Measurements from ENCODE around the gene RASGRF2.

The RASGRF2 gene

DNA sequence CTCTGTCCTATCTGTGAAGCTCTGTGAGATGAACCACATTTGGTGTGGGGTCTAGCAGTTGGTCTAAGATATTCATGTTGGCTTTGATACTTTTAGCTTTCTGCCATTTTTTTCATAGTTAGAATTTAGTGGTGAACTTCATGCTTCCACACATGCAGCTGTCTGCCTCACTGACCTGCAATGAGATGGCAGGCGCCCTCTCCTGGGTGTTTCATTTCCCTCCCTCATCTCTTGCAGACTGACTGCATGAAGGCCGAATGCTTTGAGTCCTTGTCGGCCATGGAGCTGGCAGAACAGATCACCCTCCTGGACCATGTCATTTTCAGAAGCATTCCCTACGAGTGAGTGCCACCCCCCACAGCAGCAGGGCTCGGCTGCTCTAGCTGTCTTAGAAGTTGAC, 246.8 kb downstream of the RASGRF2 start:
- no peak for DNase-seq (ENCODE audit: low read depth)

- no peak for DNase-seq (ENCODE audit: low read depth)
These were observed 248.7 kb downstream of the RASGRF2 start for GRCh38 chr5:81208904-81209303.

DNA sequence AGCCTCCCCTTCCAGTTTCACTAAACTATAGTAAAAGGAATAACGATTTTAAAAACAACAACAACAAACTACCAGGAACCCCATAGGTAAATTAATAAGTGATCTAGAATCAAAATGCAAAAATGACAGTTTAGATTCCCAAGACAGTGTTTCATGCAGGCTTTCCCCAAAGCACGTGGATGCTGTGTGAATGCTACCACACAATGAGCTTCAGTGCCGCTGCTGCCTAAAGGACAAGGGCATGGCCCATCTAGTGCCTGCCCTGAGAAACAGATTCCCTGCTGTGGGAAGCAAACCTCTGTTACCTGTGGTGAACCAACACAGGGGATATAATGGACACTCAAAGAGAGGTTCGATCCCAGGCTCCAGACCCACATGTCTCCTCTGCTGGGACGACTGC, 249.2 kb downstream of the RASGRF2 start:
- no peak for DNase-seq (ENCODE audit: low read depth)

- DNase-seq (ENCODE audit: low read depth) = no peak
These were observed 249.8 kb downstream of the RASGRF2 start for GRCh38 chr5:81209869-81210493.

- DNase-seq (ENCODE audit: low read depth) = no peak
These were observed 252.1 kb downstream of the RASGRF2 start for GRCh38 chr5:81212211-81212751.

- no peak for DNase-seq (ENCODE audit: low read depth)
These were observed 252.9 kb downstream of the RASGRF2 start for GRCh38 chr5:81213070-81213469.

- no peak for DNase-seq (ENCODE audit: low read depth)
These were observed 254.7 kb downstream of the RASGRF2 start for GRCh38 chr5:81214848-81215247.

DNA sequence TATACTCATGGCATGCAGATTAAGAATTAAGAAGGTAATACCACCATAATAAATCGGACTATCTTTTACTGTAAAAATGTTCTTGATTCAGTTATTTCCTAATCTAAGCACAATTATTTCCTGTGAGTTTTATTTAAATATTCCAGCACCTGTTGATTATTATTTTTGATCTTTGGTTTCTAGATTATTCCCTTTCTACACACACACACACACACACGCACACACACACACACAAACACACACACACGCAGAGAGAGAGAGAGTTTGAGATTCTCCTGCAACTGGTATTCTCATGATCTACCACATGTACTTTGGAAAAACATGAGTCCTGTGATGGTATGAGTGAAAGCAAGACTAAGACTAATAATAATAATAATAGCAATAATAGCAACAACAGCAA, 256.0 kb downstream of the RASGRF2 start:
- no peak for DNase-seq (ENCODE audit: low read depth)

DNA sequence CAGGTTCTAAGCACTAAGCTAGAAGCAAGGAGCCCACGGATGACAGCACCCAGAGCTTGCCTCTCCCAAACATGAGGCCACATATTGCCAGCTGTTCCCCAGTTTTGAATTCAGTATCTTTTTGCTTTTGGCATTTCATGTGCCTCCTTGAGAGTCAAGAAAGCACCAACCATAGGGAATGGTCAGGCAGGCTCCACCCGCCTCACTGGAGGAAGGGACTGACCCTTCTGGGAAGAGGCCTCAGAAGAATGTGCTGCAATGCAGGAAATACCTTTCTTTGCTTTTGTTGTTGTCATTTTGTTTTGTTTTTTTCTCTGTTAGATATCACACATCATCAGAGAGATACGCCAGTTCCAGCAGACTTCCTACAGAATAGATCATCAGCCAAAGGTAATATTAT, 259.2 kb downstream of the RASGRF2 start:
- no peak for DNase-seq (ENCODE audit: low read depth)

GRCh38 chr5:81222285-81222684, 262.1 kb downstream of the RASGRF2 start:
- no peak for DNase-seq (ENCODE audit: low read depth)

DNA sequence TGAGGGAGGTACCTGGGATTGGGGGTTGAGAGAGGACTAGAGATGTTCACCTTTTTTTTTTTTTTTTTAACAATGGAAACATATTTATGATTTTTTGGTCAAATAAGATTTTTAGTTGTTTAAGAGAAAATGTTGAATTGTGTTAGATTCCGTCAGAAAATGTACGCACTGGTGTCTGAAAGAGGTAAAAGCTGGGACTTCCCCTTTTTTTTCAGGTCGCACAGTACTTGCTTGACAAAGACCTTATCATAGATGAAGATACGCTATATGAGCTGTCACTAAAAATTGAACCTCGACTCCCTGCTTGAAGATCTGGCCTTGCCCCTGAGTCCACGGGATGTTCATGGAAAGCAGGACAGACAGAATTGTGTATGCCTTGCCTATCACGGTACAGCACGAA, 265.3 kb downstream of the RASGRF2 start:
- DNase-seq (ENCODE audit: low read depth) = no peak

- DNase-seq (ENCODE audit: low read depth) = no peak
These were observed 266.1 kb downstream of the RASGRF2 start for GRCh38 chr5:81226286-81226685.

GRCh38 chr5:81226949-81227348, 266.8 kb downstream of the RASGRF2 start:
- no peak for DNase-seq (ENCODE audit: low read depth)

DNA sequence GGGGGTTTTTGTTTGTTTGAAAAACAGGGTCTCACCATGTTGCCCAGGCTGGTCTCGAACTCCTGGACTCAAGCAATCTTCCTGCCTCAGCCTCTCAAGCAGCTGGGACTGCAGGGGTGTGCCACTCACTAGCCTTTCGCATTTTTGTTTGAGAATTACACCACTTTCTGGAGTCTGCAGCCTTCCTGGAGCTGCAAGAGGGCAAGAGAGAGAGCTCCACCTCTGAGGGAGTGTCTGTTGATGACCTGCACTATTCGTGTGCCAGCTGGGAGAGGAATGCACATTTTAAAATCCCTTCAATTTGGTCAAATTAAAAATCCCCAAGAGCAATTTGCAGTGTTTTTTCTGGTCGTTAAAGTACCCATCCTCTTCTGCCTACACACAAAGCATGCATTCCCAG, 267.9 kb downstream of the RASGRF2 start:
- DNase-seq (ENCODE audit: low read depth) = no peak

GRCh38 chr5:81230416-81230815, 270.3 kb downstream of the RASGRF2 start:
- DNase-seq (ENCODE audit: low read depth) = no peak

DNA sequence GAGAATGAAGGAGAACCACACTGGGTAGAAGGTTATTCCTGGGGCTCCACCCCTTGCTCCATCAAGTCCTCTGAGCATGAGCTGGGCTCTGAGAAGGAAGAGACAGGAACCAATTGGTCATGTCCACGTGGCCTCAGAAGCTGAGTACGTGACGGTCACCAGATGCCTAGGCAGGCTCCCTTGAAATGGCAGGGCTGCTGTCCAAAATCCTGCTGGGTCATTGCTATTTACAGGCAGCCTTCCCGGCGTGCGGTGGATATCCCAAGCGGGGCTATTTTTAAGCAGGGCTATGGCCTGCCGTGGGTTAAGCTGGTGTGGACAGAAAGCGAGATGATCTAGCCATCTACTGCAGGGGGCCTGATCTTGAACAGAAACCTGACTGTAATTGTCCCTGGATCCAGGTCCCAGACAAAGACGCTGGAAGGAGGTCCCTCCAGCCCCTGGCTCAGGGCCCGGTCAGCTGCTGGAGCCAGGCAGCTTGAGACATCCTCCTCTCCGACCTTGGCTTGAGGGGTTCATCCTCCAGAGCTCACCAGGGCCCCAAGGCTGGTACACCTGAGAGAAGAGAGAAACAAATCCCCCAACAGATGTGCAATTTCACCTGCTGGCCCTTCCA, 272.4 kb downstream of the RASGRF2 start:
- DNase-seq (ENCODE audit: low read depth) = no peak

DNA sequence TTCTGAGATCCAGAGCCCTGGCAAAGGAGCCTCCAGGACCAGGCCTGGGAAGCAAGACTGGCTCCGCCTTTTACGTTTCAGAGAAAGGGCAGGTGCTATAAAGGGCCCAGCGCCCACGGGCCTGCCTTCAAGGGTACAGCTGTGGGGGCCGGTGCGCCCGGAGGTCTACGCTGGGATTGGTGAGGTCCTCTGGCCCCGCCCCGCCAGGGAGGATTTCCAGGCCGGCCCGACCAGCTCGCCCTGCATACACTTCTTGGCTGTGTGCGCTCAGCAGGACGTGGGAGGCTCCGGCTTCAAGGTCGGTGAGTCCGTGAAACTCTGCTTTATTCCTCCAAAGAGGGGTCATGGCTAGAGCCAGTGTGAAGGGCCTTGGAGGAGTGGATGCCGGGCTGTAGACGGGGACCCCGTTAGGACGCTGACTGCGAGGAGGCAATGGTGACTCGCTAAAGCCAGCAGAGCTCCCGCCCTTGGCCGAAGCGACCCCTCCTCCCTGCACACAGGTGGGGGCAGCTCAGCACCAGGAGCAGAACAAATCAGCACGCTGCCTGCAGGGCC, 273.0 kb downstream of the RASGRF2 start, which contains the start of gene CKMT2:
Gene CKMT2, plus strand, starts transcription at position 243 of the 555 bp plus-strand sequence. CDS start 17,811 bp downstream, outside the sequence.
- DNase-seq (ENCODE audit: low read depth) = no peak

GRCh38 chr5:81234299-81234698, 274.1 kb downstream of the RASGRF2 start:
- no peak for DNase-seq (ENCODE audit: low read depth)

DNA sequence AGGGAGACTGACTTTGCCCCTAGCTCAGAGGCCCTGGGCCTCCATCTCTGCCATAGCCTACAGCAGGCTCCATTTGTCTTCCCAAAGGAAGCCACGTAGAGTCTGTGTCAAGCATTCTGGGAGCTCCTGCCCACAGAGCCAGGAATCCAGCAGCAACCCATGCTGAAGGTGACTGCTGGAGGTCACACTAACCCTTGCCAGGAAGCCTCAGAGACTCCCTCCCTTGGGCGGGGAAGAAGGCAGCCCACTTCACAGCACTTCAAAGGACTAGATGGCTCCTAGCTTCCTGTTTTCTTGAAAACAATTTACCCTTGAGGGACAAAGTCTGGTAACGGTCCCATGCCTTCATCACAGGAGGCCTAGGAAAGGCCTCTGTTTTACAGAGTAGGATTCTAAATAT, 274.6 kb downstream of the RASGRF2 start:
- DNase-seq (ENCODE audit: low read depth) = no peak

DNA sequence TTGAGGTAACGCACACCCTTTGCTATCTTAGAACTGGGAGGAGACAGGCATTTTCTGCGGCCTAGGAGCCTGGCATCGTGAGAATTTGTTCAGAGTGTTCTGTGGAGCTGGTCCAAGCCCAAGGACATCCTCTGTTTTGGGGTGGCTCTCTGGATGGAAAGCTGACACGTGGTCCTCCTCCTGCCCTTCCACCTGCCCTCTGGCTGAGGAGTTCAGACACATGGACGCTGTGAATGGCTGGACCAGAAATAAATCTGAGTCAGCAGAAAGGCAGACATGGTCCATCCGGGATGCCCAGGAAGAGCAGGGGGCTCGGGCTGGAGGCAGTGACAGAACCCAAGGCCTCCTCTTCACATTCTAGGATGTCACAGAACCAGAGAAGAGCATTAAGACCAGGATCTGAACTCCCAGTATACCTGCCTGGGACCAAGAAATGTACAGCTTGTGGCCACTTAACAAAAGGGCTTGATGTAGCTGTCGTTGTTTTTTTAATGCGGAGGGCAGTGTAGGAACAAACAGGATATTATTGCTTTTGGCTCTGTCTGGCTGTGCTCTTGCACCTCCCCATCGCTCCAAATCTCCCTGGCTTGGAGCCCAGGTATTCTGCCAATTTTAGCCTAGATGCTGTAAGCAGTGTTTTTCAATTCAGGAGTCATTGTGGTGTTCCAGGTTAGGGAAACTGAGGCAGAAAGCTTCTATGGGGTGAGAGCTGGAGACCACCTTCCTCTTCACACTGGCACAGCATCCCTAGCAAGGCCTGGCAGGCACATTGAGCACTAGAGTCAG, 275.3 kb downstream of the RASGRF2 start:
- no peak for DNase-seq (ENCODE audit: low read depth)

- DNase-seq (ENCODE audit: low read depth) = no peak
These were observed 278.3 kb downstream of the RASGRF2 start for GRCh38 chr5:81238460-81238859.

DNA sequence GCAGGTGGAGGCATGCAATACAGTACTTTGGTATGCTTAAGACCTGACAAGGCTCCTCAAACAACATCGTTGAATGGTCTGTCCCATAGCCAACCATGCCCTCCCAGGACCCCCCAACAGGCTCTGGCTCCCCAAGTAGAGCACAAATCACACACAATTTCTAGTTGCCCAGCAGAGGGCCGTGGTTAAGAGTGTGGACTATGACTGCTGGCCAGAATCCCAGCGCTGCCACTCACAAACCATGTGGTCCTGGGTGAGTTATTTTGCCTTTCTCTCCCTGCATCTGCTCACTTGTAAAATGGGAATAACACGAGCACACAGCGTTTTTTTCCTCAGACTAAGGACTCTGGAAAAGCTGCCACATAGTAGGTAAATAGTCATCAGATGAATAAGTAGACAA, 279.4 kb downstream of the RASGRF2 start:
- DNase-seq (ENCODE audit: low read depth) = no peak

- no peak for DNase-seq (ENCODE audit: low read depth)
These were observed 280.8 kb downstream of the RASGRF2 start for GRCh38 chr5:81241001-81241400.
